ENCODE results near the gene FYCO1. TPM values are rescaled to one million over a fixed set of nuclear protein-coding genes. Genes with fewer than 3 reads are reported as not detected.

The FYCO1 gene
- 35.7 TPM for total RNA-seq

GRCh38 chr3:45995236-45996192 lies at the start of gene FYCO1:
FYCO1 (minus strand) TSS chr3:45995824; CDS start chr3:45984910, 10,914 bp downstream.

GRCh38 chr3:46027021-46027705 lies 31.5 kb upstream of the FYCO1 start, which contains the start of gene XCR1:
XCR1 (minus strand) TSS chr3:46027483; CDS start chr3:46021947, 5,536 bp downstream.

GRCh38 chr3:45943207-45943846 lies 52.3 kb downstream of the FYCO1 start, which contains the start of gene CXCR6:
CXCR6 (plus strand) TSS chr3:45943464; CDS start chr3:45946482, 3,018 bp downstream.

GRCh38 chr3:45885979-45886705 lies 109.5 kb downstream of the FYCO1 start, which contains the start of gene CCR9:
CCR9 (plus strand) TSS chr3:45886543; CDS start chr3:45894934, 8,391 bp downstream.

Small RNA genes within 50 kb of the gene (small RNA-seq; reads per million reads assigned to genes)
- not detected for gene RF00019 (ENCODE audit: low replicate concordance)

Other genes with a start within 250 kb of the FYCO1 start
- gene SLC6A20, start 199.3 kb downstream of the FYCO1 start, total RNA-seq, result 0.06 TPM
- gene LZTFL1, start 153.7 kb downstream of the FYCO1 start, total RNA-seq, result 20.7 TPM
- 0.18 TPM for gene CCR9, start 109.3 kb downstream of the FYCO1 start, total RNA-seq
- 0.12 TPM for gene CXCR6, start 52.4 kb downstream of the FYCO1 start, total RNA-seq
- 0.35 TPM for gene XCR1, start 31.7 kb upstream of the FYCO1 start, total RNA-seq
- gene CCR1, start 212.5 kb upstream of the FYCO1 start, total RNA-seq, result 4.3 TPM
- gene CCR3, start 246.6 kb upstream of the FYCO1 start, total RNA-seq, result 0.47 TPM

All from metanephros (tissue), 2 donors.